A673 (cell line): ENCODE data around the gene PSMB10.

Experiments used
- CTCF ChIP-seq: fragments of 300-800, 200-600 bp; sonication (generic); conservative IDR thresholded peaks from 2 replicates; pipeline ENCODE4 v1.5.1; 2017; ENCODE audit warnings: low read depth, mild to moderate bottlenecking, antibody characterized with exemption, low read length, moderate library complexity, mixed read lengths
- EZH2 ChIP-seq: fragments of 200-600 bp; sonication (generic); IDR thresholded peaks from 2 replicates; pipeline ENCODE4 v1.6.1; 2017; ENCODE audit warnings: borderline replicate concordance, low read depth, mild to moderate bottlenecking, mixed read lengths, antibody characterized with exemption, low read length; ENCODE audit not compliant: poor library complexity, severe bottlenecking

GRCh38 chr16:67966549-67967182, 30.0 kb upstream of the PSMB10 start:
- no peak for TF ChIP-seq CTCF
- TF ChIP-seq EZH2, result no peak
